ENCODE results near the gene HS2ST1. TPM values are rescaled to one million over a fixed set of nuclear protein-coding genes. Genes with fewer than 3 reads are reported as not detected.

HS2ST1 gene
- total RNA-seq, 3 donors from 2014 or later (not counting 1 experiment from before 2014, with no cell fraction given): 12.5 to 18.4 (median 14.3) TPM

- Mint-ChIP-seq H3K4me1 (peaks cover 12 to 15% of the 10 kb centered on the region in 2 donors), H3K4me3 (no peak overlapping the region), H3K27ac (no peak overlapping the region), H3K9me3 (no peaks in the 10 kb centered on the region), H3K27me3 (ENCODE audit: low read depth in 2 of 2) (peaks cover 0 to 16% of the 10 kb centered on the region in 2 donors), H3K36me3 (no peaks in the 10 kb centered on the region)
- DNase-seq (no peak), ATAC-seq (no peak)
- Histone ChIP-seq H3K36me3 (ENCODE audit: control insufficient read depth, insufficient read depth, low read length) (no peaks in the 10 kb centered on the region), H3K4me1 (ENCODE audit: control insufficient read depth, insufficient read depth, low read length) (peaks cover 14% of the 10 kb centered on the region), H3K4me3 (ENCODE audit: low read length) (no peak overlapping the region), H3K9me3 (ENCODE audit: control insufficient read depth, insufficient read depth, low read length) (no peaks in the 10 kb centered on the region), H3K27ac (ENCODE audit: low read length) (no peak overlapping the region), H3K27me3 (ENCODE audit: control insufficient read depth, insufficient read depth, low read length) (peaks cover 3% of the 10 kb centered on the region)
- intact Hi-C loops (cut with micrococcal nuclease): no loop called here
- WGBS (ENCODE audit: insufficient coverage): 92% methylated on average over 5 of the region's 6 CpGs
- TF ChIP-seq, protein P1, sequence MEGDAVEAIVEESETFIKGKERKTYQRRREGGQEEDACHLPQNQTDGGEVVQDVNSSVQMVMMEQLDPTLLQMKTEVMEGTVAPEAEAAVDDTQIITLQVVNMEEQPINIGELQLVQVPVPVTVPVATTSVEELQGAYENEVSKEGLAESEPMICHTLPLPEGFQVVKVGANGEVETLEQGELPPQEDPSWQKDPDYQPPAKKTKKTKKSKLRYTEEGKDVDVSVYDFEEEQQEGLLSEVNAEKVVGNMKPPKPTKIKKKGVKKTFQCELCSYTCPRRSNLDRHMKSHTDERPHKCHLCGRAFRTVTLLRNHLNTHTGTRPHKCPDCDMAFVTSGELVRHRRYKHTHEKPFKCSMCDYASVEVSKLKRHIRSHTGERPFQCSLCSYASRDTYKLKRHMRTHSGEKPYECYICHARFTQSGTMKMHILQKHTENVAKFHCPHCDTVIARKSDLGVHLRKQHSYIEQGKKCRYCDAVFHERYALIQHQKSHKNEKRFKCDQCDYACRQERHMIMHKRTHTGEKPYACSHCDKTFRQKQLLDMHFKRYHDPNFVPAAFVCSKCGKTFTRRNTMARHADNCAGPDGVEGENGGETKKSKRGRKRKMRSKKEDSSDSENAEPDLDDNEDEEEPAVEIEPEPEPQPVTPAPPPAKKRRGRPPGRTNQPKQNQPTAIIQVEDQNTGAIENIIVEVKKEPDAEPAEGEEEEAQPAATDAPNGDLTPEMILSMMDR (IDR thresholded peaks at IDR 0.05): no peak
These were observed 240.7 kb downstream of the HS2ST1 start for GRCh38 chr1:87155170-87155569.

DNA sequence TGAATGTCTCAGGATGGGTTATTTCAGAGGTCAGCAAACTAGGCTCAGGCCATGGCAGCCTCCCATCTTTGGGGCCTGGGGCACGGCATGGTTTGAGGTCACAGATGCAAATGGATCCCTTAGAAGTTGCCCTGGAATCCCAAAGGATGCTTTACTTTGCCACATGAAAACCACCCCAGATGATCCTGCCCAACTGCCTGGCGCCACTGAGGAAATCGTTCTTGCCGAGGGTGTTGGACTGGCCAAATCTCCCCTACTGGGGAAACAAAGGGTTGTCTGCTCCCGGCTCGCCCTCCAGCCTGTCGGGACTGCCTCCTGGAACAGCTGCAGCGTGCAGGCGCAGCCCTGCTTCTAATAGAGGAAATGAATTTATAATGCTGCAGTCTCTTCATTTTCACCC, 241.2 kb downstream of the HS2ST1 start:
- H3K4me1 ChIP-seq (ENCODE audit: control insufficient read depth, insufficient read depth, low read length): peaks cover 14% of the 10 kb centered on the region
- DNase-seq (no peak), ATAC-seq (no peak)
- TF ChIP-seq, protein P1 (IDR thresholded peaks at IDR 0.05): no peak
- H3K9me3 ChIP-seq (ENCODE audit: control insufficient read depth, insufficient read depth, low read length): no peaks in the 10 kb centered on the region
- no peaks in the 10 kb centered on the region for H3K36me3 ChIP-seq (ENCODE audit: control insufficient read depth, insufficient read depth, low read length)
- H3K9me3 Mint-ChIP-seq: no peaks in the 10 kb centered on the region
- no peak overlapping the region for H3K4me3 ChIP-seq (ENCODE audit: low read length)
- peaks cover 12 to 15% of the 10 kb centered on the region in 2 donors for H3K4me1 Mint-ChIP-seq
- peaks cover 0 to 16% of the 10 kb centered on the region in 2 donors for H3K27me3 Mint-ChIP-seq (ENCODE audit: low read depth in 2 of 2)
- H3K27me3 ChIP-seq (ENCODE audit: control insufficient read depth, insufficient read depth, low read length): peaks cover 3% of the 10 kb centered on the region
- WGBS (ENCODE audit: insufficient coverage): 95% methylated on average over 7 of the region's 9 CpGs
- no peaks in the 10 kb centered on the region for H3K36me3 Mint-ChIP-seq
- H3K27ac Mint-ChIP-seq: no peak overlapping the region
- intact Hi-C loops (cut with micrococcal nuclease): no loop called here
- H3K4me3 Mint-ChIP-seq: no peak overlapping the region
- H3K27ac ChIP-seq (ENCODE audit: low read length): no peak overlapping the region

- H3K27ac ChIP-seq (ENCODE audit: low read length): no peak overlapping the region
- H3K27me3 ChIP-seq (ENCODE audit: control insufficient read depth, insufficient read depth, low read length): no peaks in the 10 kb centered on the region
- intact Hi-C loops (cut with micrococcal nuclease): no loop called here
- H3K9me3 Mint-ChIP-seq: no peaks in the 10 kb centered on the region
- peaks cover 11% of the 10 kb centered on the region in 2 donors for H3K4me1 Mint-ChIP-seq
- TF ChIP-seq, protein P1 (IDR thresholded peaks at IDR 0.05): no peak
- no peaks in the 10 kb centered on the region for H3K36me3 ChIP-seq (ENCODE audit: control insufficient read depth, insufficient read depth, low read length)
- no peak overlapping the region for H3K4me3 Mint-ChIP-seq
- DNase-seq (no peak), ATAC-seq (no peak)
- H3K9me3 ChIP-seq (ENCODE audit: control insufficient read depth, insufficient read depth, low read length): no peaks in the 10 kb centered on the region
- H3K27me3 Mint-ChIP-seq (ENCODE audit: low read depth in 2 of 2): peaks cover 0 to 11% of the 10 kb centered on the region in 2 donors
- no peak overlapping the region for H3K4me3 ChIP-seq (ENCODE audit: low read length)
- H3K36me3 Mint-ChIP-seq: no peaks in the 10 kb centered on the region
- peaks cover 11% of the 10 kb centered on the region for H3K4me1 ChIP-seq (ENCODE audit: control insufficient read depth, insufficient read depth, low read length)
- no peak overlapping the region for H3K27ac Mint-ChIP-seq
- WGBS (ENCODE audit: insufficient coverage): 90% methylated on average over 6 of the region's 6 CpGs
These were observed 241.7 kb downstream of the HS2ST1 start for GRCh38 chr1:87156124-87156523.

GRCh38 chr1:87159378-87159915, 245.0 kb downstream of the HS2ST1 start:
- Mint-ChIP-seq H3K36me3 (no peaks in the 10 kb centered on the region), H3K27ac (no peak overlapping the region), H3K4me3 (no peak overlapping the region), H3K27me3 (ENCODE audit: low read depth in 2 of 2) (no peaks in the 10 kb centered on the region), H3K4me1 (no peaks in the 10 kb centered on the region), H3K9me3 (no peaks in the 10 kb centered on the region)
- no peaks in the 10 kb centered on the region for H3K36me3 ChIP-seq (ENCODE audit: control insufficient read depth, insufficient read depth, low read length)
- intact Hi-C loops (cut with micrococcal nuclease): no loop called here
- ATAC-seq: no peak
- H3K27me3 ChIP-seq (ENCODE audit: control insufficient read depth, insufficient read depth, low read length): no peaks in the 10 kb centered on the region
- TF ChIP-seq, protein P1 (IDR thresholded peaks at IDR 0.05): no peak
- WGBS (ENCODE audit: insufficient coverage): 91% methylated on average over 6 of the region's 6 CpGs
- H3K4me3 ChIP-seq (ENCODE audit: low read length): no peak overlapping the region
- H3K4me1 ChIP-seq (ENCODE audit: control insufficient read depth, insufficient read depth, low read length): no peaks in the 10 kb centered on the region
- DNase-seq: no peak
- H3K9me3 ChIP-seq (ENCODE audit: control insufficient read depth, insufficient read depth, low read length): no peaks in the 10 kb centered on the region
- no peak overlapping the region for H3K27ac ChIP-seq (ENCODE audit: low read length)
